GM21619 (cell line): ENCODE results near the gene CTNND2.
"Not testable (repeated sequence)": the region's sequence is repeated elsewhere in the genome, so short reads cannot be mapped to it uniquely, and the experiment has no call there.

Experiments
- ATAC-seq: cut with Tn5 transposase; IDR thresholded peaks from one replicate; pipeline ENCODE4 v1.9.1; 2021; ENCODE audit not compliant: unreplicated experiment

CTNND2 gene

DNA sequence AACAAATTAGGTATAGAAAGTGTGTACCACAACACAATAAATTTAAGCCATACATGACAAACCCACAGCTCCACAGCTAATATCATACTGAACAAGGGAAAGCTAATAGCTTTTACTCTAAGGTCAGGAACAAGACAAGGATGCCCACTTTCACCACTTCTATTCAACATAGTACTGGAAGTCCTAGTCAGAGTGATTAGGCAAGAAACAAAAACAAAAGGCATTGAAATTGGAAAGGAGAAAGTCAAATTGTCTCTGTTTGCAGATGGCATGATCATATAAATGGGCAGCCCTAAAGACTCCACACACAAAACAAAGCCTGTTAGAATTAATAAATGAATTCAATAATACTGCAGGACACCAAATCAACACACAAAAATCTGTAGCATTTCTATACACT is 548.8 kb downstream of the CTNND2 start:
- no peak for ATAC-seq

DNA sequence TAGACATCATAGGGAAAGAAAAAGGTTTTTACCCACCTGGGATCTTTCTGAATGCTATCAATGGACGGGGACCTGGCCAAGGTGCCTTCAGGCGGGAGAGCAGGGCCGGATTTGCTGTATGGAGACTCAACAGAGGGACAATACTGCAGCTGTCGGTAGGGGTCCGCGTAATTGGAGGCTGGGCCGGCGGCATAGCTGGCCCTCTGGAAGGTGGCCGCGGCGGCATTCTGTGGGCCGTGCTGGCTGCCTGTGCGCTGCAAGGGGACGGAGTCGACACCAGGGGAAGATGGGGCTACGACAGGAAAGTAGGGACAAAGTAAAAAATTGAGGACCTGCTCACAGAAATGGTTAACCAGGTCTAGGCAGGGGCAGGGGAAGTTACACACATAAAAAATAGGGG is 557.9 kb downstream of the CTNND2 start:
- no peak for ATAC-seq

DNA sequence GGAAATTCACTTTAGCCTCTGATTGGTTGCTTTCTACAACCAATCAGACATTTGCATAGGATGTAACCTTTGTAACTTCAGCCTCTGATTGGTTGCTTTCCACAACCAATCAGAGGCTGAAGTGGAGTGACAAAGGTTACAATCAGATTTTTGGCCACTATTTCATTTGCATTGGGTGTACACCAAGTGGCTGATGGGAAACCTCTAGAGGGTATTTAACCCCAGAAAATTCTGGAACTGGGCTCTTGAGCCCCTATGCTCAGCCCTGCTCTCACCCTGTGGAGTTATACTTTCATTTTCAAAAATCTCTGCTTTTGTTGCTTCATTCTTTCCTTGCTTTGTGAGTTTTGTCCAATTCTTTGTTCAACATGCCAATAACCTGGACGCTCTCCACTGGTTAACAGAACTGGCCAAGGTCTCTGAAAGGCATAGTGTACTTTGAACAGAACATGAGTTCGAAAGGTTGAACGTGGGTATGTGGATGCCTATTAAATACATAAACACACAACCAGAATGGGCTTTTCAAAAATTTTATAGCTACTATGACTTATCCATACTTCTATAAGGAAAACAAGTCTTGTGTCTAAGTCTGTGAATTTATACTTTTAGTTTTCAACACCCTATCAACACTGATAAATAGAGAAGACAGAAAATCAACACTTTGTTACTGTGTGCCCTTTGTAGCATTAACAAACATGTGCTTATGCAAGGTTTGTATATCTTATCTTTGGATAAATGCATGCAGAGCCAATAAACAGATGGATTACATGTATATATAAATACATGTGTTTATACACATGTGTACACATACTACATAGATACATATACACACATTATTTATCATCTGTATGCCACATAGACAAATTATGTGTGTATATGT is 568.1 kb downstream of the CTNND2 start:
- no peak for ATAC-seq

DNA sequence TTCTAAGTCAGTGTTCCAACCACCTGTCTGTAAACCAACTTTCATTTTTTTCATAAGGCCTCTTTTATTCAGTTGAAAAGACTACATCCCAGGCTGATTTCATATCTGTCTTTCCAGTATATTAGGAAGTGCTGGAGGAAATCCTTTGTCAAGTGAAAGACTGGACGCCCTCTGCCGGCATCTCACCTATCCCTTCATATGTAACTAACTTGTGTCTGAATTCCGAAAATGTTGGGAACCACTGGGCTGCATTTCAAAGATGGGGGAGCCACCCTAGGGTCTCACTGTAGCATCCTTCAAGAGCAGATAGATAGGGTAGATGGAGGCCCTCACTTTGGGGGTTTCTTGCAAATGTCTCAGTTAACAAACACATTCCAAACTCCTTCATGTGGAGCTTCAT is 569.8 kb downstream of the CTNND2 start:
- no peak for ATAC-seq

DNA sequence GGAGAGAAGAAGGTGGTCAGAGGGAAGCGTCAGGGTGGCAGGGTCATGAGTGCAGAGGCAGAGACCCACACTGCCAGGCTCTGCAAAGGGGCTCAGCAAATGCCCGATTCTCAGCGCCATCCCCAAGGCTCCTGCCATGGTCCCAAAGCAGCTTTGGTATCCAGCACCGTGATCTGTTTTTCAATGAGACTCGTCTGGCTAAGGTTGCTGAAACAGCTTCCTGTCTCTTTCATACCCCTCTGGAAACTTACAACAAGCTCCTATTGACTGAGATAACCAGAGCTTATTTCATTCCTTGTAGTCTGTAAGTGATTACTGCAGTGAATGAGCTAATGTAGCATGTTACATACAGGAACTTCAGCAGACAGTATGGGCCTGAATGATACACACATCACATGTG is 574.6 kb downstream of the CTNND2 start:
- ATAC-seq: no peak

DNA sequence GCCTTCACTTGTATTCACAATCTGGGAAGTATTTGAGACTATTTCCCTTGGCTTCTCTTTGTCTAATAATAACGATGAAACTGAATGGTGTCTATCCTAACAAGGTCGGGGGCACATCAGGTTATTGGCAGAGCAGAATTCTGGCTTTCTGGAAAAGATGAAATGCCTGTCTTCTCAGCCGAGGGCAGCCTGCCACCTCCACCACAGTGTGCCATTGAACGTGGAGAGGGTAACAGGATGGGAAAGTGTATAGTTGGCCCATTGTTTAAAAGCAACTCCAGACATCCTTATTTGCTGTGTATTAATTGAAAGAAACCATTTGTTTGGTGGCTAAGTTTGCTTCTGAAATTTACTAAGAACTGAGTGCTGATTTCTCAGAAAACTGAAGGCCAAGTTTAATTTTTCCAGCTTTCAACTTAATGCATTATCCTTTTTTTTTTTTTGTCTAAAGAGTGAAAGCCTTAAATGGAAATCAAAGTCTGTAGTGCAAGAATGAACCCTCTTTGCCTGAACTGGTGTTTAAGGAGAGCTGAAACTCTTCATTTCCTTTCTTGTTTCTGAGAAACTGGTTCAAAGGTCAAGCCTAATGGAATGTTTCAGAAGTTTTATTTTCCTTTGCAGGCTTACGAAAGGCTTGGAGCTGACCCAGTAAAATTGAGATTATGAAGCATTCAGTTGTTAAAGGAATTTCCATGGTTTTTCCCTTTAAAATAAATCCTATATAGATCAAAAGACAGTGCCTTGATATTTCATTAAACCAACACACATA is 579.5 kb downstream of the CTNND2 start:
- no peak for ATAC-seq

DNA sequence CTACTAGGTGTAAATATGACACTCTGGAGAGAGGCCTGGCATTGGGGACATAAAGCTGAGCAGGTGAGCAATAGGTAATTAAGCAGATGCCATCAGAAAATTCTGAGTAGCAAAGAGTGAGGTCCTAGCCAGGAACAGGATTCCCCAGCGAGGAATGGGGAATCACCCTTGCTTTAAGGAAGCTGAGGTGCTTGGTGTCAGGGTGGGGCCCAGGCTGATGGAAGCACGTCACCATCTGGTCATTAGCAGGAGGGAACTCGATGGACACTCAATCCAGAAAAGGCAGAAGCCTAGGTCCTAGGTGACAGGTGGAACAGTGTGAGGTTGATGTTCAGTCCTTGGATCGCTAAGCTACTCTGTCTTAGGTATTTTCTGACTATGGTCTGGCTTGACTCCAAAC is 580.5 kb downstream of the CTNND2 start:
- no peak for ATAC-seq

DNA sequence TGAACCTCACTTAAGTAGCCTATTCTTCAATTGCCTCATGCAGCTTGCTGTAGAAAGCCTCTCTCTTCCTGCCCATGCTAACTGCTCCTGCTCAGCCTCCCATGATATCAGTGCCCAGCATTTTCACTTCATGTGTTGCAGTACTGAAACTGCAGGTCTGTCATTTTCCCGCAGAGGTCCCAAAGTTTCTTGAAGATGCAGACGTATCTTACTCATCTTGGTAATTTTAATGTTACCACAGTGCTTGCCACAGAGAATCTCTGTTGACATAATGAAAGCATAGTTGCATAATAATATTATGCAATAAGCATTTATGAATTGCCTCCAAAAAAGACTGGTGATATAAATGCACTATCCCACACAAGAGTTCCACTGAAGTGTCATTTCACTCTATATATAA is 582.1 kb downstream of the CTNND2 start:
- ATAC-seq: no peak

DNA sequence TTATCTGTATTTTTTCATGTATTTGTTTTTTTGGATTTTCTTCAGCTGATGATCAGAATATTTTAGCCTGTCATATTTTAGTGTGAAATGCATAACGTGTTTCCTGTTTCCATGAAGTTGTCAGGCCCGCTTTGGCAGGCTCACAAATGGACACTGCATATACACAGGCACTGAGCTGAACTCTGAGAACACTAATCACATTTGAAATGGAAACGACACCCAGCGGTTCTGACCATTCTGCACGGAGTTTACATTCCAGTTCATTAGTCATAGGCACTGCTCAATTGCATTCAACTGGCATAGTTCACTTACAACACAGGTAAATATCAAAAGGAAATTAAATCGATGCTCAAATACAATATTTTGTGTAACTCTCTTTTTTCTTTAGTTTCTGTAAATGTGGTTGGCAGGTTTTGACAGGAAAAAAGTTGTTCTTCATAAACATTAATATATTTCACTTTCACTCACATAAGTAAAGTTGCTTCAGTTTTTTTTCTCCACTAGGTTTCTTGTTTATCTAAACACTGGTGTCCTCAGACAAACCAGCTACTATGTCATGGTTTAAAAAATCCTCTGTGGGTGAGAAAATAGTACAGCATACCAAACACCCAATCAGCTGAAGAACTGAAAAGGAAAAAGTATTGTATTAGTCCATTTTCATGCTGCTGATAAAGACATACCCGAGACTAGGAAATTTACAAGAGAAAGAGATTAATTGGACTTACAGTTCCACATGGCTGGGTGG is 584.2 kb downstream of the CTNND2 start:
- ATAC-seq: no peak

DNA sequence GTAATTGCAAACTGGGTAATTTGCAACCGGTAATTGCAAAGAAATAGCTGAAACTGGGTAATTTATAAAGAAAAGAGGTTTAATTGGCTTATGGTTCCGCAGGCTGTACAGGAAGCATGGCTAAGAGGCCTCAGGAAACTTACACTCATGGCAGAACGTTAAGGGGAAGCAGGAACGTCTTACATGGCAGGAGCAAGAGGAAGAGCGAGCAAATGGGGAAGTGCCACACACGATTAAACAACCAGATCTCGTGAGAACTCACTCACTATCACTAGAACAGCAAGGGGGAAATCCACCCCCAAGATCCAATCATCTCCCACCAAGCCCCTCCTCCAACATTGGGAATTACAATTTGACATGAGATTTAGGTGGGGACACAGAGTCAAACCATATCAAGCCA is 590.6 kb downstream of the CTNND2 start:
- ATAC-seq: not testable (repeated sequence)

DNA sequence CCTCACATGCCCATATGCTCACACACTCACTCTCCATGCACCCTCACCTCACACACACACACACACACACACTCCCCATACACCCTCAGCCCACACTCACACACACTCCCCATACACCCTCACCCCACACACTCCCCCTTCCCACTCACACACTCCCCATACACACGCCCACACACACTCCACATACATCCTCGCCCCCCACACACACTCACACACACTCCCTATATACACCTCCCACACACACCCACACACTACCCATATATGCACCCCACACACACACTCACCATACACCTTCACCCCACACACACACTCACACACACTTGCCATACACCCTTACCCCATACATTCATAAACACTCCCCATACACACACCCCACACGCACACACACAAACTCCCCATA is 592.5 kb downstream of the CTNND2 start:
- no peak for ATAC-seq

DNA sequence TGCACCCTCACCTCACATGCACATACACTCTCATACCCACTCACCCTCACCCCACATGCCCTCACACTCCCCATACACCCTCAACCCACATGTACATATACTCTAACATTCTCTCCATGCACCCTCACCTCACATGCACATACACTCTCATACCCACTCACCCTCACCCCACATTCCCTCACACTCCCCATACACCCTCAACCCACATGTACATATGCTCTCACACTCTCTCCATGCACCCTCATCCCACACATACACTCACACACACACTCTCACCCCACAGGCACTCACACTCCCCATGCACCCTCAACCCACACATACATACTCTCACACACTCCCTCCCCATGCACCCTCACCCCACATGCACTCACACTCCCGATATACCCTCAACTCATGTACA is 593.0 kb downstream of the CTNND2 start:
- no peak for ATAC-seq

DNA sequence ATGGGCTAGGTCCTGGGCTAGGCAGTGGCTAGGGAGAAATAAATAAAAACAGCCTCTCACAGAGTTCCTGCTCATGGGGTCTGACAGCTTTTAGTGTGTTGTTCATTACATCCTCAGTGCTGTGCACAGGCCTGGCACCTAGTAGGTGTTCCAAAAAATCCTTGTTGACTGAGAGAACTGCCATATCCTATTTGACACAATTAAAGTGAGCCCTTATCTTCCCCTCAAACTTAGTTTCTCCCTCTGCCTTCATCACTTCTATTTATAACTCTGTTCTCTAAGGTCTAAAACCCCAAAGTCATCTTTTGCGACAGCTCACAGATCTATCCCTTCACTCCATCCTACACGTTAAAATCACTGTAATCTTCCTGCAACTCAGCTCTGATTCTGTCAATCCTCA is 594.1 kb downstream of the CTNND2 start:
- ATAC-seq: no peak

DNA sequence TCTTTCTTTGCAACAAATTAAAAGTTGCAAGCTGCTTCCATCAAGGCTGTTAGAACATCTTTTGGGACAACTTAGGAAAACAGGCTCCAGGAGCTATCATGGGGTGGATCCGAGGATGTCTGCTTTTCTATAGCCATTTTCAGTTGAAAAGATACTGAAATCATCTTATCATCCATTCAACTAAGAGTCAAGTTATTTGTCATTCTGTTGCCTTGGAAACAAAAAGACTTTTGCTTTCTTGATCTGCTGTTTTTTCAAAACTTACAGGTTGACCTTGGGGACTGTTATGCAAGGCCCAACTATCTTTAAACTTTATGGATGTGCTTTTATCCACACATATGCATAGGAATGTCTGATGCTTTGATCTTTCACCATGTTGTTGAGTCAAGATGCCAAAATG is 597.9 kb downstream of the CTNND2 start:
- ATAC-seq: no peak

DNA sequence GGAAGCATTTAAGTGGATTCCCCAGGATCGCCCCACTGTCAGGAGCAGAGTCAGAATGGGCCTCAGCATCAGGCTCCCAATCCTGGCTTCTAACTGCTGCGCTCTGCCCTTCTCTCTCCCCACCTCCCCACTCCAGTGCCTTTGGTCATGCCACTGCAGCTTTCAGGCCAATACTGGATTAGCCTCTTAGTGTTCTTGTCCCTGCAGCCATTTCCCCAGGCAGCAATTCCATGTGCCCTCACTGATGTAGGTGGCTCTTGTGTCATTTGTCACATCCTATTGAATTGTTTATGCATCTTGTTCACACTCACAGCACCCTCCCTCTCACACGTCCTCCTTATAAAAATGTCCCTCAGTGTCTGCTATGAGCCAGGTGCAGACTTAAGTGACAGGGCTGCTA is 599.0 kb downstream of the CTNND2 start:
- no peak for ATAC-seq

DNA sequence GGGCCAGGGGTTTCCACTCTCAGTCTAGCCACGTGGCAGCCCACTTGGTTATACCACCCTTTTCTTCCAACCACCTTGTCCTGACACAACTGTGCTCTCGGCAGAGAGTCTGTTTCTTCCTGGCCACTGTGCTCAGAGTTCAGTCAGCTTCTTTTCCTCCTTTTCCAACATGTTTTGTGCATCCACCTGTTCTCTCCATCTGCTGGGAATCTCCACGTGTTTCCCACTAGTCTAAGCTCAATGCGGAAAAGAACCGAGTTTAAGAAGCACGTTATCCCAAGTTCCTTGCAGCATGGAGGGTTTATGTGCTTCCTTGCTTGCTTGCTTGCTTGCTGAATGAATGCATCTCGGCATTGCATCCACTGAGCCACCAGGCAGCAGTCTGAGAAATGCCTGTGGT is 599.6 kb downstream of the CTNND2 start:
- ATAC-seq: no peak

DNA sequence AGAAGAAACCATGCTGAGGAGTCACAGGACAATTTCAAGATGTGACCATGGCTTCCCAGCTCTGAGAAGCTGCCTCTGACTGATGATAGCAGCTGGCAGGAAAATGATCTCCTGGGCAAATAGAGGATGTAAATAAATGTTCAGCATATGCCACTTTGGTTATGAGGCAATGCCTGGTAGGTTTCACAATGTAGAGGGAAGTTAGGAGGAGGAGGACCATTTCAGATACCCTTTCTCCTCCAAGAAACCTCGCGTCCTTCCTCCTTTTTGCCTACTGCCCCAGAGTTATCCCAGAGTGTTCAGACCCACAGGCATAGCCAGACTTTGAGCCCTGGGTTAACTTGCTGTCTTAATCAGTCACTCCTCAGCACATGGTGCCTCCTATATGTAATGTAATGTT is 601.6 kb downstream of the CTNND2 start:
- no peak for ATAC-seq

DNA sequence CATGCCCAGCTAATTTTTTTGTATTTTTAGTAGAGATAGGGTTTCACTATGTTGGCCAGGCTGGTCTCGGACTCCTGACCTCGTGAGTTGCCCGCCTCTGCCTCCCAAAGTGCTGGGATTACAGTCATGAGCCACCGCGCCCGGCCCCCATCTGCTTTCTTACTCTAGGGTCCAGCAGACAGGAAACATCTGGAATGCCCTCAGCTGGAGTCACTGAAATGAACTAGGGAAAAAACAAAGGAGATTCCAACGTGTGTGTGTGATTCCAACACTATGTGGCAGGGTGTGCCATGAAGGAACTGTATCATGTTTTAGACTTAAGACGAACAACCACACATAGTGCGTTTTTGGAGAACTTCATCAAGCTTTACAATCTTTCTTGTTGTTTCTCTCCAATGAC is 603.1 kb downstream of the CTNND2 start:
- ATAC-seq: no peak

DNA sequence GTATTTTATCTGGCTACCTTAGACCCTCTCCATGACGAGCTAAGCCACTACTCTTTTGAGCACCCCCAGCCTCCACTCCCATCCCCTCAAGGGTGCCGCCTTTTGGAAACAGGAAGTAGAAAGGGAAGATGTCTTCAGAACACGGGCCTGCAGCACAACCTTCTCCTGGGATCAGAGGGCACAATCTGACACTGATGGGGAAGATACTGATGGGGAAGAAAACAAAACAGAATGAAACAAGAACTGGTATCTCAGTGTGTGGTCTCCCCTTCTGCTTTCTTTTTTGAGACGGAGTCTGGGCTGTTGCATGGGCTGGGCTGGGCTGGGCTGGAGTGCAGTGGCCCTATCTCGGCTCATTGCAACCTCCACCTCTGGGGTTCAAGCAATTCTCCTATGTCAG is 603.5 kb downstream of the CTNND2 start:
- ATAC-seq: no peak

DNA sequence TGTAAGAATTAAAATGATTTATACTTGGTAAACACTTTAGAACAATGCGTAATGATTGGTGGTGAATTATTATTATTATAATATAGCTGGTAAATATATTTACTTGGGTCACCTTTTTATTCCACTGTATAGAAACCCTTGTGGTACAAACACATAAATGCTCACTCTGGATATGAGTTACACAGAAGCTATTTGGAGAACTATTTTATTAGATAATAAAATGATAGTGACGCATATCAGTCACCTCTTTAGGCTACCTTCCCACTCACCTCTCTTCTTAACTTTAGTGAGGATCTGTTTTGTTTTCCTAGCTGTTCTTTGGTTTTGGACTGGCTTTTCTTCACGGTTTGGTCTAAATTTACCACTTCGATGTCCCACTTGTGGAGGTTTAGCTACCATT is 605.4 kb downstream of the CTNND2 start:
- ATAC-seq: no peak

DNA sequence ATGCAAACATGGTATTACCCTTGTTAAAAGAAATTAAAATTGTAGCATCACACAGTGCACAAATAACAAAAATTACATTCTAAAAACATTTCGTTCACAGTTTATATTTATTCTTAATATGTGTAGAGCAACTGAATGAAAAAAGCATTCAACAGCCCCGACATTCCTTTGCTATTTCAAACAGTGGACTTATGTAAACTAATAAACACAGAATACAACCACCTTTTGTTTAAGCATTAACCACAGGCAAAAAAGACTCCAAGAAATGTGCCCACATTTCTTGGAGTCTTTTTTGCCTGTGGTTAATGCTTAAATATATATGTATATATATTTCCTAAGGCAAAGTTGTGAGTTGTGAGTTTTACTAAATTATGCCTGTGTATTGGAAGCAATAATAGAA is 610.7 kb downstream of the CTNND2 start:
- ATAC-seq: no peak
